Tibial artery (tissue), 4 donors: ENCODE measurements around the gene SMAD3.
A peak's percentile ranks its signal among the peaks of the same experiment; 100 is the strongest.

ENCODE experiments used
- DNase-seq, 2 donors: peaks; one replicate each; pipeline ENCODE4 v3.0.0-alpha.2; 2019
- H3K27ac ChIP-seq, 2 donors: fragments of 200-600 bp; sonication (generic) in 1 of 2; 1 replicate in 1 of 2; 2 replicates in 1 of 2; pipeline ENCODE4 v1.5.1; 2018 to 2019; ENCODE audit warnings: mild to moderate bottlenecking in 1 of 2
- H3K27me3 ChIP-seq, 2 donors: fragments of 200-600 bp; sonication (generic) in 1 of 2; one replicate each; pipeline versions ENCODE4 v1.5.1 to v1.6.0; 2016 to 2019
- H3K36me3 ChIP-seq, 3 donors: fragments of 200-600 bp; sonication (generic) in 2 of 3; one replicate each; pipeline ENCODE4 v1.5.1; 2016 to 2019; ENCODE audit warnings: mild to moderate bottlenecking in 2 of 3
- H3K4me1 ChIP-seq, 4 donors: fragments of 200-600 bp; sonication (generic) in 2 of 4; 1 replicate in 3 of 4; 2 replicates in 1 of 4; pipeline ENCODE4 v1.5.1; 2016 to 2019
- H3K4me3 ChIP-seq, 2 donors: fragments of 200-600 bp; sonication (generic) in 1 of 2; 1 replicate in 1 of 2; 2 replicates in 1 of 2; pipeline ENCODE4 v1.5.1; 2018 to 2019; ENCODE audit warnings: mild to moderate bottlenecking in 2 of 2
- H3K9me3 ChIP-seq, 3 donors: fragments of 200-600 bp; sonication (generic) in 1 of 3; one replicate each; pipeline ENCODE4 v1.5.1; 2016 to 2019
- intact Hi-C: fragments of 100-400 bp; cut with DNase I; formaldehyde crosslinking; loops from one replicate; pipeline ENCODE4 v1.15.0; 2023; ENCODE audit warnings: low total_unique reads
- TF ChIP-seq, protein P1 (sequence below), 2 experiments: fragments of 200-600 bp in 1 of 2; fragments of 450-650 bp in 1 of 2; IDR thresholded peaks; one replicate each; pipeline ENCODE4 v1.5.1; 2017 to 2019; ENCODE audit warnings: antibody characterized with exemption in 2 of 2, mild to moderate bottlenecking in 1 of 2, moderate library complexity in 1 of 2

Gene SMAD3

GRCh38 chr15:67130673-67131601 is 65.5 kb downstream of the SMAD3 start:
- DNase-seq: peak; percentile 72 to 76
- Histone ChIP-seq H3K27me3 (no peaks in the 10 kb centered on the region), H3K4me1 (peaks cover 0 to 78% (median 62%) of the 10 kb centered on the region in 4 donors), H3K36me3 (no peaks in the 10 kb centered on the region), H3K4me3 (no peak overlapping the region), H3K27ac (peak overlapping the region in 1 of 2 donors; percentile 9), H3K9me3 (no peaks in the 10 kb centered on the region)
- intact Hi-C loops: no loop called here
- TF ChIP-seq, protein P1, sequence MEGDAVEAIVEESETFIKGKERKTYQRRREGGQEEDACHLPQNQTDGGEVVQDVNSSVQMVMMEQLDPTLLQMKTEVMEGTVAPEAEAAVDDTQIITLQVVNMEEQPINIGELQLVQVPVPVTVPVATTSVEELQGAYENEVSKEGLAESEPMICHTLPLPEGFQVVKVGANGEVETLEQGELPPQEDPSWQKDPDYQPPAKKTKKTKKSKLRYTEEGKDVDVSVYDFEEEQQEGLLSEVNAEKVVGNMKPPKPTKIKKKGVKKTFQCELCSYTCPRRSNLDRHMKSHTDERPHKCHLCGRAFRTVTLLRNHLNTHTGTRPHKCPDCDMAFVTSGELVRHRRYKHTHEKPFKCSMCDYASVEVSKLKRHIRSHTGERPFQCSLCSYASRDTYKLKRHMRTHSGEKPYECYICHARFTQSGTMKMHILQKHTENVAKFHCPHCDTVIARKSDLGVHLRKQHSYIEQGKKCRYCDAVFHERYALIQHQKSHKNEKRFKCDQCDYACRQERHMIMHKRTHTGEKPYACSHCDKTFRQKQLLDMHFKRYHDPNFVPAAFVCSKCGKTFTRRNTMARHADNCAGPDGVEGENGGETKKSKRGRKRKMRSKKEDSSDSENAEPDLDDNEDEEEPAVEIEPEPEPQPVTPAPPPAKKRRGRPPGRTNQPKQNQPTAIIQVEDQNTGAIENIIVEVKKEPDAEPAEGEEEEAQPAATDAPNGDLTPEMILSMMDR (IDR thresholded peaks at IDR 0.05): no peak

DNA sequence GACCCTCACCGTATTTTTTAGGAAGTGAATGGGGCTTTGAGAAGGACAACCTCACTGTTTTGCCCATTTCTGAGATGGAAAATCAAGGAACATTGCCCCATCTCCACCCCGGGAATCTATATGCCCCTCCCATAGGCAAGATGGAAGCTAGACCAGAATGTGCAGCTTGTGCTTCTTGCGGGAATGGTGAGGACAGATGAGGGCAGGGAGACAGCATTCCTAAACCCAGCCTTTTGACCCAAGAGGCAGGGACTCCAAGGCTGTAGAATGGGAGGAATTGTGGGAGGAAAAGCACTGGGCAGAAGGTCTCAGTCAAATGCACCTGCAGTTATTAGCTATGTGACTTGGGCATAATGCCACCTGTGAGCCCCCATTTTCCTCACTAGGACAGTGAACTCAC is 66.9 kb downstream of the SMAD3 start:
- intact Hi-C loops: no loop called here
- peak in 1 of 2 donors; percentile 20 for DNase-seq
- peaks cover 0 to 74% (median 56%) of the 10 kb centered on the region in 4 donors for H3K4me1 ChIP-seq

DNA sequence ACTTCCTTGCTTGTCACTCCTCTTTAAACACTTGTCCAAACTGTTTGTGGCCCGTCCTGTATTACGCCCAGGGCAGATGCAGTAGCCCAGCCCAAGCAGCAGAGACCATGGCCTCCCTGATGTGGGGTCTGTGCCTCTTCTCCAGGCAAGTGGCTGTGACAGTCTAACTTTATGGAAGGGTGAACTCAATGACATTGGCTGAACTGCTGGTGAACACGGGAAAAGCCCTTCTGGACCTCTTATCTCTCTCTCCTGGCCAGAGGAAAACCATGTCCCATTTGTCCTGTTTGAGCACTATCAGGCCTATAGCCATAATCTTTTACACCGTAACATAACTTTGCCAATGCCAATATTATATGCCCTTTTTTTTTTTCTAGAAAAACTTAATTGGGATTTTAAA is 67.6 kb downstream of the SMAD3 start:
- DNase-seq: peak in 1 of 2 donors; percentile 16
- Histone ChIP-seq H3K36me3 (no peaks in the 10 kb centered on the region), H3K4me3 (no peak overlapping the region), H3K27ac (no peak overlapping the region), H3K4me1 (peaks cover 0 to 72% (median 52%) of the 10 kb centered on the region in 4 donors), H3K9me3 (no peaks in the 10 kb centered on the region), H3K27me3 (no peaks in the 10 kb centered on the region)
- intact Hi-C loops: no loop called here
- TF ChIP-seq, protein P1 (IDR thresholded peaks at IDR 0.05): no peak

More for the DNA sequence above, 66.9 kb downstream of the SMAD3 start:
- H3K9me3 ChIP-seq: no peaks in the 10 kb centered on the region
- no peak overlapping the region for H3K27ac ChIP-seq
- H3K4me3 ChIP-seq: no peak overlapping the region
- H3K36me3 ChIP-seq: no peaks in the 10 kb centered on the region
- TF ChIP-seq, protein P1 (IDR thresholded peaks at IDR 0.05): no peak
- no peaks in the 10 kb centered on the region for H3K27me3 ChIP-seq

DNA sequence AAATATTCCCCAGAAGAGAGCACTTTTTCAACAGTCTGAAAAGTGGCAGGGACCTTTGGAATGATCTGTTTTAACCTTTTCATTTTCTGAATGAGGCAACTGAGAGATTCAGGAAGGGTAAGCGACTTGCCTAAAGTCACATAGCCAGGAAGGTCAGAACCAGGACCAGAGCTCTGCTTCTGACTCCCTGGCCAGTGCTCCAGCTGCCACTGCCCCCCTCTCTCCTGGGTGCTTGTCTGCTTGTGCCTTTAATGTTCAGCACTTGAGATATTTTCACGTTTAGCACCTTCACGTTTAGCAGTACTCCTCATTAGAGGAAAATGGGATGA is 68.3 kb downstream of the SMAD3 start:
- DNase-seq: no peak
- H3K27me3 ChIP-seq: no peaks in the 10 kb centered on the region
- H3K36me3 ChIP-seq: no peaks in the 10 kb centered on the region
- TF ChIP-seq, protein P1 (IDR thresholded peaks at IDR 0.05): no peak
- peak overlapping the region in 1 of 2 donors; percentile 58 for H3K27ac ChIP-seq
- intact Hi-C loops: no loop called here
- no peak overlapping the region for H3K4me3 ChIP-seq
- peaks cover 0 to 74% (median 53%) of the 10 kb centered on the region in 4 donors for H3K4me1 ChIP-seq
- no peaks in the 10 kb centered on the region for H3K9me3 ChIP-seq

DNA sequence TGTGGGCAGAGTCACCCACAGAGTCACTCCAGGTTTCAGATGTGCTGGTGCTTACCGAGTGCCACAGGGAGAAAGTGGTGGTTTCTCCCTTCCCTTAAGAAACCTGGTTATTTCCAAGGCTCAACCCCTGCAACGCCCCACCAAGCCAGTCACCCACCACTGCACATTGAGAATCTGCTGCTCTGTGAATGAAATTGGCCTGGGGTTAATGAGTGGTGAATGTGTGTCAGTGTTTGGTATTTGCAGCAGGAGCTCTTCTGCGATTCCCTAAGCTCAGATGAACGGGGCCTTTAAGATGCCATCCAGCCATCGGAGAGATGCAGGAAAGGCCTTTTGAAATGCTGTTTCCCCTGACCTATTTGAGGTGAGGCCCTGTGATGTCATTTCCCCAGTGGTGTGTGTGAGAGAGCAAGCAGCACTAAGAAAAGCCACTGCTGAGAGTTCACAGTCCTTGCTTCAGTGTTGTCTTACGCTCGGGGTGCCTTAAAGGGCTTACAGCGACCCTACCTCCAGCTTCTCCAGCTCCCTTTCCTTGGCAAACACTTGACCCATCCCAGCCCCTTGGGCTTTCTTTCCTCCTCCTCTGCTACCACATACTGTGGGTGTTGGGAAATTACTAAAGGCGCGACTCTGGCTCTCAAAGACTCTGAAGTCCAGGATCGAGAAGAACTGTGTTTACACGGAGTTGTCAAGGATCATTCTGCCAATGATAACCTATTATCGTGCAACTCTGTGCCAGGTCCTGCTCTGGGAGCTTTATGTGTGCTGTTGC is 68.9 kb downstream of the SMAD3 start:
- Histone ChIP-seq H3K27ac (peak overlapping the region; percentile 58 to 65), H3K36me3 (no peaks in the 10 kb centered on the region), H3K27me3 (no peaks in the 10 kb centered on the region), H3K4me3 (no peak overlapping the region), H3K4me1 (peaks cover 0 to 79% (median 56%) of the 10 kb centered on the region in 4 donors), H3K9me3 (no peaks in the 10 kb centered on the region)
- DNase-seq: peak in 1 of 2 donors; percentile 61
- TF ChIP-seq, protein P1 (IDR thresholded peaks at IDR 0.05): no peak
- intact Hi-C loops: no loop called here
